Amygdala (tissue), 56 donors: ENCODE data around the gene POU2F3.

Source experiments
- DNase-seq, 56 donors: peaks; one replicate each; lab custom pipeline; 2025; lab: John Stamatoyannopoulos, UW

POU2F3 gene

GRCh38 chr11:120224361-120224760 is 15.6 kb upstream of the POU2F3 start:
- DNase-seq = no peak

GRCh38 chr11:120224972-120225909 is 14.7 kb upstream of the POU2F3 start:
- no peak for DNase-seq

GRCh38 chr11:120226242-120226641 is 13.7 kb upstream of the POU2F3 start:
- no peak for DNase-seq

GRCh38 chr11:120226714-120227113 is 13.2 kb upstream of the POU2F3 start:
- DNase-seq = no peak

GRCh38 chr11:120227228-120227852 is 12.6 kb upstream of the POU2F3 start:
- no peak for DNase-seq

GRCh38 chr11:120228794-120229384 is 11.1 kb upstream of the POU2F3 start:
- no peak for DNase-seq

GRCh38 chr11:120229451-120230424 is 10.2 kb upstream of the POU2F3 start:
- DNase-seq = peak in 10 of 56 donors; percentile 15 to 57 (median 24)

- DNase-seq = no peak
These were observed 9.4 kb upstream of the POU2F3 start for GRCh38 chr11:120230433-120231071.

- DNase-seq = no peak
These were observed 8.0 kb upstream of the POU2F3 start for GRCh38 chr11:120231963-120232362.

GRCh38 chr11:120233207-120233803 is 6.6 kb upstream of the POU2F3 start:
- no peak for DNase-seq

GRCh38 chr11:120235024-120235628 is 4.8 kb upstream of the POU2F3 start:
- peak in 2 of 56 donors; percentile 14 to 39 for DNase-seq

GRCh38 chr11:120236169-120237107 is 3.5 kb upstream of the POU2F3 start:
- no peak for DNase-seq

GRCh38 chr11:120238968-120239620 is 846 bp upstream of the POU2F3 start:
- DNase-seq = no peak

GRCh38 chr11:120240866-120241265 is 926 bp downstream of the POU2F3 start:
- no peak for DNase-seq

GRCh38 chr11:120241277-120241676 is 1.3 kb downstream of the POU2F3 start:
- DNase-seq = no peak

- DNase-seq = no peak
These were observed 3.3 kb downstream of the POU2F3 start for GRCh38 chr11:120243221-120243620.
